Measurements from ENCODE around the gene PPFIA2. TPM values are rescaled to one million over a fixed set of nuclear protein-coding genes. Genes with fewer than 3 reads are reported as not detected.

Gene PPFIA2
- total and polyA plus RNA-seq, 10 of the 15 experiments (the other 5 are each of a cell fraction or from before 2014, with no cell fraction given), result 0.06 to 0.39 (median 0.18) TPM; not detected in 6

- no peak for TF ChIP-seq ELK1 (IDR thresholded peaks at IDR 0.05; ENCODE audit: low read depth, low read length)
Measured at GRCh38 chr12:81221681-81222080, 537.5 kb downstream of the PPFIA2 start (continued).

- Histone ChIP-seq H3K27ac (ENCODE audit: control insufficient read depth, insufficient read depth) (no peak overlapping the region), H3K4me2 (ENCODE audit: control insufficient read depth, insufficient read depth) (no peak overlapping the region), H3K4me3 (no peak overlapping the region), H3K79me2 (ENCODE audit: control insufficient read depth, insufficient read depth, low read length) (no peaks in the 10 kb centered on the region), H4K20me1 (ENCODE audit: control insufficient read depth, insufficient read depth) (no peaks in the 10 kb centered on the region), H3K9me3 (replicated peaks; ENCODE audit: control insufficient read depth, insufficient read depth, low read length) (no peaks in the 10 kb centered on the region), H3K4me1 (ENCODE audit: control insufficient read depth, insufficient read depth, low read length) (no peaks in the 10 kb centered on the region), H2AFZ (ENCODE audit: control insufficient read depth, low read depth, low read length) (no peak overlapping the region), H3K27me3 (replicated peaks in 1 of 2; ENCODE audit: control insufficient read depth in 2 of 2, insufficient read depth in 2 of 2, low read length in 1 of 2) (no peaks in the 10 kb centered on the region), H3K9ac (ENCODE audit: control insufficient read depth, insufficient read depth, low read length) (no peak overlapping the region), H3K36me3 (ENCODE audit: control insufficient read depth in 2 of 2, insufficient read depth in 2 of 2, low read length in 1 of 2) (no peaks in the 10 kb centered on the region)
- ATAC-seq, result no peak
- in situ Hi-C loops (cut with MboI), result no loop called here
- TF ChIP-seq PKNOX1 (IDR thresholded peaks at IDR 0.05) (no peak), ZNF274 (IDR thresholded peaks at IDR 0.05; ENCODE audit: insufficient read depth, insufficient read length) (no peak), HDAC6 (IDR thresholded peaks at IDR 0.05; ENCODE audit: unreplicated experiment) (no peak), ZNF384 (IDR thresholded peaks at IDR 0.05; ENCODE audit: borderline replicate concordance, low read depth, low read length) (no peak), MXI1 (IDR thresholded peaks at IDR 0.05; ENCODE audit: low read depth, low read length) (no peak), BRCA1 (IDR thresholded peaks at IDR 0.05; ENCODE audit: low read depth, low read length) (no peak), CEBPB (IDR thresholded peaks at IDR 0.05; ENCODE audit: borderline replicate concordance in 1 of 2, low read depth in 2 of 2, low read length in 2 of 2) (no peak), FOXK2 (IDR thresholded peaks at IDR 0.05) (no peak), WRNIP1 (IDR thresholded peaks at IDR 0.05; ENCODE audit: borderline replicate concordance, low read depth, low read length) (no peak), BCL11A (IDR thresholded peaks at IDR 0.05; ENCODE audit: low read depth, low read length) (no peak), SRF (IDR thresholded peaks at IDR 0.05; ENCODE audit: low read depth in 2 of 2, low read length in 2 of 2) (no peak), EGR1 (IDR thresholded peaks at IDR 0.05; ENCODE audit: borderline replicate concordance in 1 of 2, low read depth in 2 of 2, low read length in 2 of 2) (no peak)
- ChIA-PET RAD21 (ENCODE audit: unreplicated experiment) (no interaction called here), SMC1A (ENCODE audit: uncharacterized antibody, unreplicated experiment) (interaction anchor here (0.9 to 2.2 kb wide), 2 partner anchors 8 to 10 kb away, joined by 5 read pairs; no protein-coding TSS in a partner anchor), POLR2A (no interaction called here), CTCF (no interaction called here)
- intact Hi-C loops (cut with micrococcal nuclease; ENCODE audit: unreplicated experiment), result no loop called here
- WGBS (ENCODE audit: insufficient coverage, insufficient replicate concordance, low lambda C conversion rate, missing lambda C conversion rate), result 61% methylated on average over 3 of the region's 3 CpGs
- BruUV-seq (replicated peaks), result no TSS peak
- FAIRE-seq, result no peak
- DNase-seq (ENCODE audit: low read depth, low spot score), result no peak
Measured at GRCh38 chr12:81216739-81217138, 542.4 kb downstream of the PPFIA2 start.

Data from GM12878 (cell line).